ENCODE data around the gene SLC24A3. TPM values are rescaled to one million over a fixed set of nuclear protein-coding genes. Genes with fewer than 3 reads are reported as not detected.

The SLC24A3 gene
- total RNA-seq, 2 donors from 2014 or later = 0.07 TPM; not detected in 1

DNA sequence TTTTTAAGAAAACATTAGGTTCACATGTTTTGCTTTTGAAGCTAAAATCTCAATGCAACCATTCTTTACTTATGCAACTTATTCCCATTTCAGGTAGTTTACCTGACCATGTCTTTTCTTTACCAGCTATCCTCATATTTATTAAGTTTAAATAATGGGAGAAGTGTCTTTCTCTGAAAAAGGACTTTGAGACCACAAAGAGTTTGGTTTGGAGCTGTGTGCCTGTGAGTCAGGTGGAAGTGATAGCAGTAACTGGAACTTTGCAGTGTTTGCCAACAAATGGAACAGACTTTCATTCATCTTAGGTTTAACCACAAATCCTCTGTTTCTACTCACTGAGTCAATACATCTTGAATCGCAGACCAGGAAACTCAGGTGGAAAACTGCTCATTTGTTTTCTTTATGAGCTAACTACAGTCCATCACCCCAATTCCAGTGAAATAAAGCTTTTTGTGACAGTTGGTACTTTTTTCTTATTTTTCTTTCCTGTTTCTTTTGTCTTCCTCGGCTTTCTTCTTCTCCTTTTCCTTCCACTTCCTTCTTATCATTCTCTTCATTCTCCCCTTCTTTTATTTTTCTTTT lies 397.3 kb downstream of the SLC24A3 start:
- Mint-ChIP-seq H3K27me3 (ENCODE audit: low read depth) (peaks cover 23% of the 10 kb centered on the region), H3K4me3 (peak overlapping the region in 1 of 2 donors; percentile 27), H3K4me1 (ENCODE audit: low read depth) (peaks cover 5% of the 10 kb centered on the region), H3K27ac (no peak overlapping the region), H3K9me3 (no peaks in the 10 kb centered on the region), H3K36me3 (ENCODE audit: insufficient read depth in 2 of 2) (no peaks in the 10 kb centered on the region)
- DNase-seq = no peak
- ATAC-seq (replicated peaks in 1 of 2) = no peak

DNA sequence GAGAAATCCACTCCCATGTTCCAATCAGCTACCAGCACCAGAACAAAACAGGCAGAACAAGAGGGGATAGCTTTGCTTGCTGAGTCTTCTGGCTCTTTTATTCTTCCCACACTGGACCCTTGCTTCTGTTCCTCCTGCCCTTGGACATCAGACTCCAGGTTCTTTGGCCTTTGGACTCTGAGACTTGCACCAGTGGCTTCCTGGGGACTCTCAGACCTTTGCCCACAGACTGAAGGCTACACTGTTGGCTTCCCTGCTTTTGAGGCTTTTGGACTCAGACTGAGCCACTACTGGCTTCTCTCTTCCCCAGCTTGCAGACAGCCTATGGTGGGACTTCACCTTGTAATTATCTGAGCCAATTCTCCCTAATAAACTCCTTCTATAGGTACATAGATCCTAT lies 403.2 kb downstream of the SLC24A3 start:
- no peaks in the 10 kb centered on the region for H3K9me3 Mint-ChIP-seq
- DNase-seq (no peak), ATAC-seq (replicated peaks in 1 of 2) (no peak)
- H3K36me3 Mint-ChIP-seq (ENCODE audit: insufficient read depth in 2 of 2) = no peaks in the 10 kb centered on the region
- peaks cover 8% of the 10 kb centered on the region for H3K4me1 Mint-ChIP-seq (ENCODE audit: low read depth)
- peaks cover 38% of the 10 kb centered on the region for H3K27me3 Mint-ChIP-seq (ENCODE audit: low read depth)
- no peak overlapping the region for H3K27ac Mint-ChIP-seq
- no peak overlapping the region for H3K4me3 Mint-ChIP-seq

DNA sequence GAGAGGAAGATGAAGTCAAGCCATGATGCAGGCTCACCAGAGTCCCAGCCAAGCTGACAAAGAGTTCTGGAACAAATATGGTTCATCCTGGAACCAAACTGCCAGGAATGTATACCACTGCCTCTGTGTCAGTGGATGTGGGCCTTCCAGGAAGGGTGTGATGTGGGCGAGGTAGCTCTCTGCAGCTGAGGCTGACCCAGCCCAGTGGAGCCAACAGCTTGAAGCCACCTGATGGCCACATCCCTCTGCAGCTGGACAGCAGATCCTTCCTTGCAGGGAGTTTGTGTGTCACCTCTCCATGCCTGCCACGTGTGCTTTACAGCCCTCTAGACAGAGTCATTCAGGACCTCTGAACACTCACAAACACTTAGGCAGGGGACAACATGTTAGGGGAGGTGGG lies 403.6 kb downstream of the SLC24A3 start:
- H3K4me3 Mint-ChIP-seq = no peak overlapping the region
- no peak for ATAC-seq (replicated peaks in 1 of 2)
- H3K27me3 Mint-ChIP-seq (ENCODE audit: low read depth) = peaks cover 38% of the 10 kb centered on the region
- peaks cover 13% of the 10 kb centered on the region for H3K4me1 Mint-ChIP-seq (ENCODE audit: low read depth)
- H3K36me3 Mint-ChIP-seq (ENCODE audit: insufficient read depth in 2 of 2) = no peaks in the 10 kb centered on the region
- H3K27ac Mint-ChIP-seq = no peak overlapping the region
- DNase-seq = no peak
- no peaks in the 10 kb centered on the region for H3K9me3 Mint-ChIP-seq

DNA sequence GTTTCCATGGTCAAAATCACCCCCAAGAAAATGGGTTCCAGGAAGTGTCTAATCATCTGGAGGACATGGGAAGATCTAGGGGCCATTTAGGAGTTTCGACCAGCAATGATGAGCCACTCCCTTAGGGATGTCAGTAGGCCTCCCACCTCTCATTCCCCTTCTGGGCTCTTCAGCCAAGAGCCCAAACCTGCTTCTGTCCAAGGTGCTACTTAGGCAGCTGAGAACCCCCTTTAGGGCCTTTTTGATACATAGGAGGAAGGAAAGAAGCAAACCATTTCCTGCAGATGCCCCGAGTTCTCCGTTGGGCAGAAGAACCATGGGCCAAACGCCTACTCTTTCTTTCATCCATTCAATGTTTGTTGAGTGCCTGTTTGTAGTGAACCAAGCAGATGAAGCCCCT lies 404.2 kb downstream of the SLC24A3 start:
- ATAC-seq (replicated peaks in 1 of 2) = no peak

DNA sequence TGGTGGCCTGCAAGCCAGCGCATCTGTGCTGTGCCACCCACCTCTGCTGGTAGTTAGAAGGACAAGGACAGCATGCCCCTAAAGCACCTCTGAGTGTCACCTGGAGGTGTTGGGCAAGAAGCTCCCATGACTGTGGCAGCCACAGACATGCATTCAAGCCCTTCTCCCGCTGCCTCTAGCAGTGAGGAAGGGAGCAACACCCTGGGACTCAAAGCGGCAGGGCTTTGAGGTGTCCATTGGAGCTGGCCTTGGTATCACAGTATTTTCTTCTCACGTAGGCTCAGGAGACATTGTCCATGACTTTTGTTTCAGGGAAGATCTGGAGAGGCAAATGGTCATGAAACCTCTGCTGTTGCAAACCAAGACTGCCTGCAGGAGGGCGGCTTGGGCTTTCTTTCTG lies 404.8 kb downstream of the SLC24A3 start:
- ATAC-seq (replicated peaks in 1 of 2) (no peak), DNase-seq (no peak)
- Mint-ChIP-seq H3K4me3 (no peak overlapping the region), H3K27me3 (ENCODE audit: low read depth) (peaks cover 32% of the 10 kb centered on the region), H3K36me3 (ENCODE audit: insufficient read depth in 2 of 2) (no peaks in the 10 kb centered on the region), H3K9me3 (no peaks in the 10 kb centered on the region), H3K27ac (no peak overlapping the region), H3K4me1 (ENCODE audit: low read depth) (peaks cover 23% of the 10 kb centered on the region)

More for the DNA sequence above, 404.2 kb downstream of the SLC24A3 start:
- H3K4me3 Mint-ChIP-seq = no peak overlapping the region
- peaks cover 18% of the 10 kb centered on the region for H3K4me1 Mint-ChIP-seq (ENCODE audit: low read depth)
- H3K27me3 Mint-ChIP-seq (ENCODE audit: low read depth) = peaks cover 38% of the 10 kb centered on the region
- no peaks in the 10 kb centered on the region for H3K36me3 Mint-ChIP-seq (ENCODE audit: insufficient read depth in 2 of 2)
- DNase-seq = no peak
- no peak overlapping the region for H3K27ac Mint-ChIP-seq
- no peaks in the 10 kb centered on the region for H3K9me3 Mint-ChIP-seq

DNA sequence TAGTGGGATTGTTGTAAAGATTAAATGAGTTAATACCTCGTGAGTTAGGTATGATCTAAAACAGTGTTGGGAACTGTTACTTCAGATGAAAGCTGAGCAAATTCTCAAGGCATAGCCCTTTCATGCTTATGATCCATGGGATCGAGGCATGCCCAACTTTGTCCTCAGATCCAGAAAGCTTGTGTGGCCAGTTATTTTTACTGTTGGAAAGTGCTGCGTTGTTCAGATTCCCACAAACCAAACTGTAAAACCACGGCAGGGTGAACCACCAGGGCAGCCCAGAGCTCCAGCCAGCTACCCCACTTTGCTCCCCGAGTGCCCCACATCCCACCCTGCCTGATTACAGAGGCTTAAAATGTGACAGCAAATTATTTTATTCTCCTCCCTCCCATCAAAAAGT lies 406.3 kb downstream of the SLC24A3 start:
- Mint-ChIP-seq H3K4me3 (no peak overlapping the region), H3K27ac (no peak overlapping the region), H3K36me3 (ENCODE audit: insufficient read depth in 2 of 2) (no peaks in the 10 kb centered on the region), H3K9me3 (peaks cover 2% of the 10 kb centered on the region in 2 donors), H3K27me3 (ENCODE audit: low read depth) (peaks cover 20% of the 10 kb centered on the region), H3K4me1 (ENCODE audit: low read depth) (peaks cover 23% of the 10 kb centered on the region)
- no peak for ATAC-seq (replicated peaks in 1 of 2)
- DNase-seq = no peak

DNA sequence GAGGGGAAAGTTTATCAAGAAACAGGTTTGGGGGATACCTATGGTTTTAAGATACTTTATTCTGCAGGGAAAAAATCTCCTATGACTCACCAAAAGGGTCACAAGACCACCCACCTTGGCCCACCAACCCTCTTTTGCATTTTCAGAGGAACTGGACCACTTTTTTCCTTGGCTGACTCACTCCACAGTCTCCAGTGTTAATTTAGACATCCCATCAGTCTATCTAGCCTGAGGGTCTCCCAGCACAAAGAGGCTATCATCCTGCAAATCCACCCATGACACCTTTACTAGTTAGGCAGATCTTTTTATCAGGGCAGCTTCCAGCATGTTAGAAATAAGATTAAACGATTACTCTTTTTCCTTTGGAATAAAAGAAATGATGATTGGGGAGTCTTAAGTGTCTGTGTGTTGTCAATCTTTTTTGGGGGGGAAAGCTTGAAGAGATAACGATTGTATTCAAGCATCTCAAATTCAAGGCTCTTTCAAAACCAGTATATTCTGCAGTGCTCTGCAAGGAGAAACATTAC lies 407.5 kb downstream of the SLC24A3 start:
- Mint-ChIP-seq H3K4me1 (ENCODE audit: low read depth) (peaks cover 23% of the 10 kb centered on the region), H3K36me3 (ENCODE audit: insufficient read depth in 2 of 2) (peaks cover 0 to 2% of the 10 kb centered on the region in 2 donors), H3K4me3 (no peak overlapping the region), H3K27me3 (ENCODE audit: low read depth) (peaks cover 19% of the 10 kb centered on the region), H3K27ac (no peak overlapping the region), H3K9me3 (peaks cover 2 to 8% of the 10 kb centered on the region in 2 donors)
- DNase-seq = no peak
- ATAC-seq (replicated peaks in 1 of 2) = no peak

DNA sequence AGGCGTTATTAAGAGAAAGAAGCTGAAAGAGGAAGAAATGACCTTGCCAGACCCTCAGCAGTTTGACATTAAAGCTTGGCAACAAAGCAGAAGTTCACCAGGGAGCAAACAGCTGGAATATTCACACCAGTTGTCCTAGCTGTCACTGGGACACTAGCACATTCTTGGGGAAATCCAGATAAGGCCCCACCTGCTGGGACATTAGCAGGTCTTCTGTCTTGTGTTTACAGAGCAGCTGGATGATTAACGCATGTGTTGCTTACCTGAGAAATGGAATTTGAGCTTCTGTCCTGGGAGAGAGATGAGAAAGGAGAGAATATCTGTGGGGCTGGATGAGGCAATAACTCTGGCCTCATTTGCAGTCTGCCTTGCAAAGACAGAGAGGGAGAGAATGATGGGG lies 408.0 kb downstream of the SLC24A3 start:
- ATAC-seq (replicated peaks in 1 of 2) (no peak), DNase-seq (no peak)
- H3K4me3 Mint-ChIP-seq = no peak overlapping the region
- peaks cover 23% of the 10 kb centered on the region for H3K4me1 Mint-ChIP-seq (ENCODE audit: low read depth)
- peaks cover 2 to 8% of the 10 kb centered on the region in 2 donors for H3K9me3 Mint-ChIP-seq
- no peak overlapping the region for H3K27ac Mint-ChIP-seq
- peaks cover 19% of the 10 kb centered on the region for H3K27me3 Mint-ChIP-seq (ENCODE audit: low read depth)
- peaks cover 0 to 2% of the 10 kb centered on the region in 2 donors for H3K36me3 Mint-ChIP-seq (ENCODE audit: insufficient read depth in 2 of 2)

DNA sequence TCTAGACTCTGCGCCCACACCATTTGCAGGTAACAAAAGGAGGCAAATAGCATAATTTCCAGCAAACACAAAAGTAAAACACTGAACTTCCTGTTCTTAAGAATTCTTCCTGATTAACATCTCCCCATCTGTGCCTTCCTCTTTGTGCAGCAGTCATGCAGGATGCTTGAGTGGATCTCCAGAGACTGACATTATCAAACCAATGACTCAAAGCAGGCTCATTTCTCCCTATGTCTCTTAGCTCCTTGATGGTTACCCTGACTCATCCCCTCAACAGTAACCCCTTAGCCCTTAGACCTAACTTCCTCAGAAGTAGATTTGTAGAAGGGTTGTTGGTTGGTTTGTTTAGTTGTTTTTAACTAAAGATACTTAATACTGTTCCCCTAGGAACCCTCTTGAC lies 408.6 kb downstream of the SLC24A3 start:
- Mint-ChIP-seq H3K4me1 (ENCODE audit: low read depth) (peaks cover 23% of the 10 kb centered on the region), H3K36me3 (ENCODE audit: insufficient read depth in 2 of 2) (peaks cover 0 to 2% of the 10 kb centered on the region in 2 donors), H3K27ac (no peak overlapping the region), H3K9me3 (peaks cover 2 to 8% of the 10 kb centered on the region in 2 donors), H3K4me3 (no peak overlapping the region), H3K27me3 (ENCODE audit: low read depth) (peaks cover 19% of the 10 kb centered on the region)
- ATAC-seq (replicated peaks in 1 of 2) (peak; percentile 88 to 93), DNase-seq (peak in 1 of 2 donors; percentile 1)

DNA sequence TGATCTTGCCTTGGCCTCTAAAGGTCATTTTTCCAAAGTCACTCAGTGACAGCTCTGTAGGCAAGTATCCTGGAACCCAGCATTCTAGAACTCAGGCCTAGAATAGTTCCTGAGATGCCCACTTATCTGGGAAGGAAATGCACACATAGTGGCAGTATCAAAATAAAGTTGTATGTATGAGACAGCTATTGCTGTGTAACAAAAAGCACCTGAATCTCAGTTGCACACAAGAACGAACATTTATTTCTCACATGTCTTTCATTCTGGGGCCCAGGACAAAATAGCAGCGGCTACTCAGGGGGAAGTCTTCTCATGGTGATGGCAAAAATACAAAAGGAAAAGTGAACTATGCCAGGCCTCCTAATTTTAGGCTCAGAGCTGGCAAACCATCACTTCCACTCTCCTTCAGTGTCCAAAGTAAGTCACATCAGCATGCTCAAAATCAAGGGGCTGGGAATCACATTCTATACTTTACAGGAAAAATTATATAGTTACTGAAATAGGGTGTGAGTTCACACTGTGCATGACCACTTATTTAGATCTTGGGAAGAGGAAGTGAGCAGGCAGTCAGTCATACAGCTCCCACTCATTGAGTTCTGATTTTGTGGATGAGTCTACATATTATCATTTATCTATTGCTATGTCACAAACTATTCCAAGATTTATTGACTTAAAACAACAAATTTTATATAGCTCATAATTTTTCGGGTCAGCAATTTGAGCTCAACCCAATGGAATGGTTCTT lies 412.0 kb downstream of the SLC24A3 start:
- peaks cover 7 to 14% of the 10 kb centered on the region in 2 donors for H3K9me3 Mint-ChIP-seq
- H3K36me3 Mint-ChIP-seq (ENCODE audit: insufficient read depth in 2 of 2) = peaks cover 8% of the 10 kb centered on the region in 2 donors
- ATAC-seq (replicated peaks in 1 of 2) = no peak
- no peak overlapping the region for H3K4me3 Mint-ChIP-seq
- no peak for DNase-seq
- no peak overlapping the region for H3K27ac Mint-ChIP-seq
- H3K27me3 Mint-ChIP-seq (ENCODE audit: low read depth) = peaks cover 28% of the 10 kb centered on the region
- H3K4me1 Mint-ChIP-seq (ENCODE audit: low read depth) = peaks cover 31% of the 10 kb centered on the region

DNA sequence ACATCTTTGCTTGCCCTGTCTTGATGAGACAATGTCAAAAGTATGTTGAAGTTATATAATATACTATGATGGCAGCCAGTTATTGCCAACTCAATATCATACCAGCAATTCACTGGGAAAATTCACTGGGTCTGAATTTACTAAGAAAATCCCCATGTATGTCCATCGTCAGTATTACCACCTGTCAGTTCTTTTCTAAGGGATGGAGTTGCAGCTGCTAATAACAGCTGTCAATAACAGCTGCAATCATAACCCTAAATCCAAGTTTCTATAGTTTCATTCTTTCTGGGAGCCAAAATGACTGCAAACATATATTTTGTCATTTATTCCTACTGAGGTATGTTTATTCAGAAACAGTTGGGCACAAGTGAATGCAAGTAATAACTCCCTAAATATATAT lies 413.0 kb downstream of the SLC24A3 start:
- Mint-ChIP-seq H3K9me3 (peaks cover 7 to 14% of the 10 kb centered on the region in 2 donors), H3K4me3 (no peak overlapping the region), H3K27ac (no peak overlapping the region), H3K27me3 (ENCODE audit: low read depth) (peaks cover 23% of the 10 kb centered on the region), H3K36me3 (ENCODE audit: insufficient read depth in 2 of 2) (peaks cover 8% of the 10 kb centered on the region in 2 donors), H3K4me1 (ENCODE audit: low read depth) (peaks cover 25% of the 10 kb centered on the region)
- DNase-seq = no peak
- no peak for ATAC-seq (replicated peaks in 1 of 2)

DNA sequence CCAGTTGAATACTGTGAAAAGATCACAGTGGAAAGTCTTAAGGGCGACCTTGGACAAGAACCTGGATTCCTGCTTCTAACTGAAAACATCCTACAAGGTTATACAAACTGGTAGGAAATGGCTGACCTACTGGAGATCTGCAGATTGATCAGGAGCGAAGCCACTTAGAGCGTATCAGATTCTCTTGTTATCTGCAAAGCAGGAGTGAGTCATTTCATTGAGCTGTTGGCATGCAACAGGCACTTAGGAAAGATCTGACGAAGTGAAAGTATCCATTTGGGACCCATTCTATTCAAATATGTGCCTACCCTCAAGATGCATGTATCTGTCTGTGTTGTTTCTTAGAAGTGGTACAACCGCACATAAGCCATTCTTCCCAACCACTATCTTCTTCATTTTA lies 414.5 kb downstream of the SLC24A3 start:
- ATAC-seq (replicated peaks in 1 of 2) = no peak
- H3K27ac Mint-ChIP-seq = no peak overlapping the region

DNA sequence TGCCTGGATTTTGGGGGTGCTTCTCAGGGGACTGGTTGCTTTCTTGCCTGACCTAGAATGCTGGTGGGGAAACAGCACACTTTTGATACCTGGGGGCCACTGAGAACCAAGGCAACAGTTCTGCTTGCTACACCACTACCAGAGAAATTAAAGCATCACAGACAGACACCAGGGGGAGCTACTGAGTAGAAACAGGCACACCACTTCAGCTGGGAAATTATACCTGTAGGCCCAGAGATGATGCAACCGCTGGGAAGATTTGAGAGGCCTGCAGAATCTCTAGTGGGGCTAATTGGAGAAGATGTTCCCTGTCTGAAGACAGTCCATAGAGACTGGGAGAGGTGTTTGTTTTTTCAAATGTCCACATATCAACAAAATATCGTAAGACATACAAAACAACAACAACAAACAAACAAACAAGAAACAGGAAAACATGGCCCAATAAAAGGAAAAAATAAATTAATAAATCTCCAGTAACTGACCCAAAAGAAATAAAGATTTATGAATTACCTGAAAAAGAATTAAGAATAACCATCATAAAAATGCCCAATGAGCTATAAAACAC lies 416.2 kb downstream of the SLC24A3 start:
- Mint-ChIP-seq H3K9me3 (peaks cover 5 to 13% of the 10 kb centered on the region in 2 donors), H3K4me1 (ENCODE audit: low read depth) (peaks cover 8% of the 10 kb centered on the region), H3K4me3 (no peak overlapping the region), H3K27me3 (ENCODE audit: low read depth) (peaks cover 21% of the 10 kb centered on the region), H3K27ac (peak overlapping the region; percentile 23), H3K36me3 (ENCODE audit: insufficient read depth in 2 of 2) (peaks cover 8 to 10% of the 10 kb centered on the region in 2 donors)
- peak; percentile 59 to 73 for DNase-seq
- ATAC-seq (replicated peaks in 1 of 2) = peak; percentile 53 to 75

More for the DNA sequence above, 414.5 kb downstream of the SLC24A3 start:
- peaks cover 10% of the 10 kb centered on the region for H3K4me1 Mint-ChIP-seq (ENCODE audit: low read depth)
- no peak for DNase-seq
- peaks cover 8% of the 10 kb centered on the region in 2 donors for H3K36me3 Mint-ChIP-seq (ENCODE audit: insufficient read depth in 2 of 2)
- no peak overlapping the region for H3K4me3 Mint-ChIP-seq
- peaks cover 7 to 14% of the 10 kb centered on the region in 2 donors for H3K9me3 Mint-ChIP-seq
- peaks cover 21% of the 10 kb centered on the region for H3K27me3 Mint-ChIP-seq (ENCODE audit: low read depth)
